Activated naive CD4-positive, alpha-beta T cell treated with anti-CD3 and anti-CD28 coated beads, Interleukin-2, amount 50 U/mL, for 24 hours (primary cell): Measurements from ENCODE around the gene GLT6D1.

Experiments used
- H3K27ac Mint-ChIP-seq: one replicate; pipeline ENCODE4 v1.8.0; 2021; ENCODE audit warnings: mild to moderate bottlenecking, mixed read lengths
- H3K27me3 Mint-ChIP-seq: one replicate; pipeline ENCODE4 v1.8.0; 2021; ENCODE audit warnings: mixed read lengths
- H3K36me3 Mint-ChIP-seq: one replicate; pipeline ENCODE4 v1.8.0; 2021; ENCODE audit warnings: mixed read lengths
- H3K4me1 Mint-ChIP-seq: one replicate; pipeline ENCODE4 v1.8.0; 2021; ENCODE audit warnings: mixed read lengths
- H3K4me3 Mint-ChIP-seq: one replicate; pipeline ENCODE4 v1.8.0; 2021; ENCODE audit warnings: mild to moderate bottlenecking, mixed read lengths
- H3K9me3 Mint-ChIP-seq: one replicate; pipeline ENCODE4 v1.8.0; 2021; ENCODE audit warnings: mixed read lengths

Gene GLT6D1

GRCh38 chr9:135577256-135577655, 62.1 kb downstream of the GLT6D1 start:
- Mint-ChIP-seq H3K36me3 (no peaks in the 10 kb centered on the region), H3K4me3 (no peak overlapping the region)

GRCh38 chr9:135575995-135576631, 63.2 kb downstream of the GLT6D1 start:
- H3K4me3 Mint-ChIP-seq, result no peak overlapping the region
- no peaks in the 10 kb centered on the region for H3K9me3 Mint-ChIP-seq
- H3K27ac Mint-ChIP-seq, result no peak overlapping the region
- H3K4me1 Mint-ChIP-seq, result no peaks in the 10 kb centered on the region
- no peaks in the 10 kb centered on the region for H3K27me3 Mint-ChIP-seq
- no peaks in the 10 kb centered on the region for H3K36me3 Mint-ChIP-seq

More at GRCh38 chr9:135577256-135577655, 62.1 kb downstream of the GLT6D1 start:
- no peaks in the 10 kb centered on the region for H3K9me3 Mint-ChIP-seq
- H3K27ac Mint-ChIP-seq, result no peak overlapping the region
- no peaks in the 10 kb centered on the region for H3K27me3 Mint-ChIP-seq
- no peaks in the 10 kb centered on the region for H3K4me1 Mint-ChIP-seq

GRCh38 chr9:135574943-135575342, 64.4 kb downstream of the GLT6D1 start:
- H3K4me1 Mint-ChIP-seq, result no peaks in the 10 kb centered on the region
- no peak overlapping the region for H3K4me3 Mint-ChIP-seq
- H3K9me3 Mint-ChIP-seq, result no peaks in the 10 kb centered on the region
- no peaks in the 10 kb centered on the region for H3K36me3 Mint-ChIP-seq
- no peaks in the 10 kb centered on the region for H3K27me3 Mint-ChIP-seq
- H3K27ac Mint-ChIP-seq, result no peak overlapping the region

GRCh38 chr9:135574331-135574730, 65.0 kb downstream of the GLT6D1 start:
- H3K4me1 Mint-ChIP-seq, result no peaks in the 10 kb centered on the region
- H3K36me3 Mint-ChIP-seq, result no peaks in the 10 kb centered on the region
- no peak overlapping the region for H3K4me3 Mint-ChIP-seq
- no peaks in the 10 kb centered on the region for H3K27me3 Mint-ChIP-seq
- no peaks in the 10 kb centered on the region for H3K9me3 Mint-ChIP-seq
- no peak overlapping the region for H3K27ac Mint-ChIP-seq
